ENCODE results near the gene CBLN1. TPM values are rescaled to one million over a fixed set of nuclear protein-coding genes. Genes with fewer than 3 reads are reported as not detected.

CBLN1 gene
- total RNA-seq, 2 donors from 2014 or later: 8.8 TPM; not detected in 1

GRCh38 chr16:49315602-49316001 lies 34.0 kb upstream of the CBLN1 start:
- H3K36me3 ChIP-seq: no peaks in the 10 kb centered on the region
- DNase-seq (ENCODE audit: low spot score): no peak
- TF ChIP-seq CTCF (IDR thresholded peaks at IDR 0.05): no peak
- no peak for ATAC-seq (ENCODE audit: insufficient number of reproducible peaks, low FRiP score, low read depth)
- H3K4me1 ChIP-seq (ENCODE audit: control insufficient read depth in 1 of 2, low read depth in 2 of 2): no peaks in the 10 kb centered on the region
- no peak overlapping the region for H3K4me3 ChIP-seq
- no peak overlapping the region for H3K27ac ChIP-seq
- H3K27me3 ChIP-seq (replicated peaks; ENCODE audit: insufficient read depth): no peaks in the 10 kb centered on the region
- no peaks in the 10 kb centered on the region for H3K9me3 ChIP-seq

- TF ChIP-seq CTCF (IDR thresholded peaks at IDR 0.05): no peak
- Histone ChIP-seq H3K27me3 (replicated peaks; ENCODE audit: insufficient read depth) (no peaks in the 10 kb centered on the region), H3K27ac (no peak overlapping the region), H3K4me1 (ENCODE audit: control insufficient read depth in 1 of 2, low read depth in 2 of 2) (no peaks in the 10 kb centered on the region), H3K36me3 (no peaks in the 10 kb centered on the region), H3K9me3 (no peaks in the 10 kb centered on the region), H3K4me3 (no peak overlapping the region)
- no peak for DNase-seq (ENCODE audit: low spot score)
- ATAC-seq (ENCODE audit: insufficient number of reproducible peaks, low FRiP score, low read depth): no peak
Measured at GRCh38 chr16:49312389-49312985, 30.8 kb upstream of the CBLN1 start.

- no peak for TF ChIP-seq CTCF (IDR thresholded peaks at IDR 0.05)
- Histone ChIP-seq H3K4me1 (ENCODE audit: control insufficient read depth in 1 of 2, low read depth in 2 of 2) (no peaks in the 10 kb centered on the region), H3K4me3 (no peak overlapping the region), H3K36me3 (no peaks in the 10 kb centered on the region), H3K9me3 (no peaks in the 10 kb centered on the region), H3K27ac (no peak overlapping the region), H3K27me3 (replicated peaks; ENCODE audit: insufficient read depth) (no peaks in the 10 kb centered on the region)
- no peak for DNase-seq (ENCODE audit: low spot score)
- ATAC-seq (ENCODE audit: insufficient number of reproducible peaks, low FRiP score, low read depth): no peak
Measured at GRCh38 chr16:49311823-49312222, 30.2 kb upstream of the CBLN1 start.

- TF ChIP-seq CTCF (IDR thresholded peaks at IDR 0.05): no peak
- Histone ChIP-seq H3K36me3 (no peaks in the 10 kb centered on the region), H3K27ac (no peak overlapping the region), H3K4me1 (ENCODE audit: control insufficient read depth in 1 of 2, low read depth in 2 of 2) (no peaks in the 10 kb centered on the region), H3K9me3 (no peaks in the 10 kb centered on the region), H3K27me3 (replicated peaks; ENCODE audit: insufficient read depth) (no peaks in the 10 kb centered on the region), H3K4me3 (no peak overlapping the region)
- no peak for ATAC-seq (ENCODE audit: insufficient number of reproducible peaks, low FRiP score, low read depth)
- DNase-seq (ENCODE audit: low spot score): no peak
Measured at GRCh38 chr16:49307176-49307575, 25.5 kb upstream of the CBLN1 start.

- no peak for ATAC-seq (ENCODE audit: insufficient number of reproducible peaks, low FRiP score, low read depth)
- no peaks in the 10 kb centered on the region for H3K4me1 ChIP-seq (ENCODE audit: control insufficient read depth in 1 of 2, low read depth in 2 of 2)
- no peak for TF ChIP-seq CTCF (IDR thresholded peaks at IDR 0.05)
- H3K4me3 ChIP-seq: no peak overlapping the region
- no peak for DNase-seq (ENCODE audit: low spot score)
- H3K36me3 ChIP-seq: no peaks in the 10 kb centered on the region
- H3K9me3 ChIP-seq: no peaks in the 10 kb centered on the region
- H3K27me3 ChIP-seq (replicated peaks; ENCODE audit: insufficient read depth): no peaks in the 10 kb centered on the region
- H3K27ac ChIP-seq: no peak overlapping the region
Measured at GRCh38 chr16:49305406-49305805, 23.8 kb upstream of the CBLN1 start.

Data from thoracic aorta (tissue), 2 donors.